Measurements from ENCODE around the gene TOMM20. TPM values are rescaled to one million over a fixed set of nuclear protein-coding genes. Genes with fewer than 3 reads are reported as not detected.

Gene TOMM20
- total and polyA plus RNA-seq, 2 donors (not counting 1 experiment from before 2014, with no cell fraction given) = 25.0 to 77.3 TPM

DNA sequence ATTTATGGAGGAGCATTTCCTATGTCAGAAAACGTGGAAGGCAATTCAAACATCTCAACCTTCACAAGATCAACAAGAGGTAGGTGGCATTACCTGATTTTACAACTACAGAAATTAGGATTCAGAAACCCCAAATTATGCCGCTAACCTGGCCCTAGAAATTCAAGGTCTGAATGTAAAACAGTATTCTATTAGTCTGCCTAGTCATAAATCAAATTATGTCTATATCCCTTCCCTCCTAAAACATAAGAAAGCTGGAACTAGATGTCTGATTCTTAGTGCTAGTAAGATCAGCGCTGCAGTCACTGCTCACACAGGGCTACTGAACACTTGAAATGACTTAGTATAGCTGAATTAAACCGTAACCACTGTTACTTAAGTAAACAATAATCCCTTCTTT is 1.4 kb downstream of the TOMM20 start:
- intact Hi-C loops (cut with micrococcal nuclease) = loop anchor here (10.0 kb wide), 1 partner anchor 378 kb away; the partner anchor contains the start of gene B3GALNT2
- Histone ChIP-seq H3K4me1 (ENCODE audit: control insufficient read depth in 2 of 2, insufficient read depth in 2 of 2, low read length in 2 of 2) (peaks cover 16 to 20% of the 10 kb centered on the region in 2 donors), H3K27ac (ENCODE audit: low read length in 2 of 2) (peak overlapping the region in 1 of 2 donors; percentile 95), H4K20me1 (ENCODE audit: control insufficient read depth, insufficient read depth, low read length, poor library complexity, severe bottlenecking) (peaks cover 30% of the 10 kb centered on the region), H3K79me2 (ENCODE audit: control insufficient read depth, insufficient read depth, low read length) (peaks cover 67% of the 10 kb centered on the region), H3K4me3 (ENCODE audit: control extremely low read depth in 1 of 5, extremely low read depth in 1 of 5, insufficient read depth in 1 of 5, low read depth in 2 of 5, low read length in 4 of 5) (peak overlapping the region; percentile 72 to 99 (median 89)), H3K36me3 (replicated peaks in 1 of 2; ENCODE audit: control extremely low read depth in 1 of 2, control insufficient read depth in 1 of 2, extremely low read depth in 1 of 2, insufficient read depth in 2 of 2, low read length in 1 of 2) (peaks cover 0 to 4% of the 10 kb centered on the region in 2 experiments), H3K9ac (ENCODE audit: low read length) (peak overlapping the region; percentile 95), H3K9me3 (ENCODE audit: control extremely low read depth in 1 of 3, control insufficient read depth in 2 of 3, insufficient read depth in 1 of 3, low read length in 2 of 3) (no peaks in the 10 kb centered on the region), H2AFZ (ENCODE audit: insufficient read depth, low read depth, low read length, poor library complexity, severe bottlenecking) (peak overlapping the region; percentile 84), H3K4me2 (replicated peaks; ENCODE audit: low read depth, low read length, poor library complexity, severe bottlenecking) (peak overlapping the region; percentile 80), H3K27me3 (replicated peaks in 1 of 4; ENCODE audit: control extremely low read depth in 1 of 4, control insufficient read depth in 3 of 4, insufficient read depth in 4 of 4, low read length in 3 of 4) (no peaks in the 10 kb centered on the region)
- WGBS (ENCODE audit: insufficient coverage) = no CpG with 5 or more reads among the region's 4 CpGs
- TF ChIP-seq EZH2 (IDR thresholded peaks at IDR 0.05; ENCODE audit: borderline replicate concordance, insufficient read depth, low read depth, low read length, poor library complexity, severe bottlenecking) = no peak
- TF ChIP-seq, protein P1, sequence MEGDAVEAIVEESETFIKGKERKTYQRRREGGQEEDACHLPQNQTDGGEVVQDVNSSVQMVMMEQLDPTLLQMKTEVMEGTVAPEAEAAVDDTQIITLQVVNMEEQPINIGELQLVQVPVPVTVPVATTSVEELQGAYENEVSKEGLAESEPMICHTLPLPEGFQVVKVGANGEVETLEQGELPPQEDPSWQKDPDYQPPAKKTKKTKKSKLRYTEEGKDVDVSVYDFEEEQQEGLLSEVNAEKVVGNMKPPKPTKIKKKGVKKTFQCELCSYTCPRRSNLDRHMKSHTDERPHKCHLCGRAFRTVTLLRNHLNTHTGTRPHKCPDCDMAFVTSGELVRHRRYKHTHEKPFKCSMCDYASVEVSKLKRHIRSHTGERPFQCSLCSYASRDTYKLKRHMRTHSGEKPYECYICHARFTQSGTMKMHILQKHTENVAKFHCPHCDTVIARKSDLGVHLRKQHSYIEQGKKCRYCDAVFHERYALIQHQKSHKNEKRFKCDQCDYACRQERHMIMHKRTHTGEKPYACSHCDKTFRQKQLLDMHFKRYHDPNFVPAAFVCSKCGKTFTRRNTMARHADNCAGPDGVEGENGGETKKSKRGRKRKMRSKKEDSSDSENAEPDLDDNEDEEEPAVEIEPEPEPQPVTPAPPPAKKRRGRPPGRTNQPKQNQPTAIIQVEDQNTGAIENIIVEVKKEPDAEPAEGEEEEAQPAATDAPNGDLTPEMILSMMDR (IDR thresholded peaks at IDR 0.05) = no peak
- ChIA-PET POLR2A (interaction anchor here (2.3 kb wide), 1 partner anchor 33 kb away, joined by 12 read pairs; the partner anchor contains the start of gene RBM34), CTCF (interaction anchor here (1.5 to 1.9 kb wide), 4 partner anchors 22 to 648 kb away, joined by 3 to 5 read pairs (median 4); partner anchors contain the start of gene TARBP1)
- Mint-ChIP-seq H3K4me1 (peaks cover 48% of the 10 kb centered on the region), H3K27ac (peak overlapping the region; percentile 99), H3K27me3 (no peaks in the 10 kb centered on the region), H3K9me3 (ENCODE audit: insufficient read depth) (no peaks in the 10 kb centered on the region), H3K4me3 (peak overlapping the region; percentile 97)
- DNase-seq = no peak
- no peak for ATAC-seq (ENCODE audit: low read depth)

DNA sequence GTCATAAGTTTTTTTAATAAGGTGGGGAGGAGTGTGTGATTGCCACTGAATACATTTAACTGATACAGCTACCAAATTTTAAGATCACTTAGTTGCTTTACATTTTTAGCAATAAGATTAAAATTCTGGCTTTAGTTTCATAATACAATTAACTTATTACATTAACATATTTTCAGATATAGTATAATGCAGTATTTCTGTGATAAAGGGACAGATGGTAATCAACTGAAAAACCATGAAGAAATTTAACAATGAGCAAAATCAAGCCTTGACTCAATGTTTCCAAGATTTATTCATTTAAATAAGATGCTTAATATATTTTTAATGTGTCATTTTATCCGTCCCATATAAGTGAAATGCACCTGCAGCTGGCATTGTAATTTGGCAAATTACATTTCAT is 4.0 kb downstream of the TOMM20 start:
- Histone ChIP-seq H3K4me2 (replicated peaks; ENCODE audit: low read depth, low read length, poor library complexity, severe bottlenecking) (no peak overlapping the region), H4K20me1 (ENCODE audit: control insufficient read depth, insufficient read depth, low read length, poor library complexity, severe bottlenecking) (peaks cover 47% of the 10 kb centered on the region), H3K4me3 (ENCODE audit: control extremely low read depth in 1 of 5, extremely low read depth in 1 of 5, insufficient read depth in 1 of 5, low read depth in 2 of 5, low read length in 4 of 5) (no peak overlapping the region), H3K9me3 (ENCODE audit: control extremely low read depth in 1 of 3, control insufficient read depth in 2 of 3, insufficient read depth in 1 of 3, low read length in 2 of 3) (no peaks in the 10 kb centered on the region), H3K9ac (ENCODE audit: low read length) (no peak overlapping the region), H3K36me3 (replicated peaks in 1 of 2; ENCODE audit: control extremely low read depth in 1 of 2, control insufficient read depth in 1 of 2, extremely low read depth in 1 of 2, insufficient read depth in 2 of 2, low read length in 1 of 2) (peaks cover 6 to 14% of the 10 kb centered on the region in 2 experiments), H2AFZ (ENCODE audit: insufficient read depth, low read depth, low read length, poor library complexity, severe bottlenecking) (no peak overlapping the region), H3K27me3 (replicated peaks in 1 of 4; ENCODE audit: control extremely low read depth in 1 of 4, control insufficient read depth in 3 of 4, insufficient read depth in 4 of 4, low read length in 3 of 4) (no peaks in the 10 kb centered on the region), H3K79me2 (ENCODE audit: control insufficient read depth, insufficient read depth, low read length) (peaks cover 84% of the 10 kb centered on the region), H3K4me1 (ENCODE audit: control insufficient read depth in 2 of 2, insufficient read depth in 2 of 2, low read length in 2 of 2) (peaks cover 16 to 20% of the 10 kb centered on the region in 2 donors), H3K27ac (ENCODE audit: low read length in 2 of 2) (no peak overlapping the region)
- DNase-seq (no peak), ATAC-seq (ENCODE audit: low read depth) (no peak)
- intact Hi-C loops (cut with micrococcal nuclease) = loop anchor here (10.0 kb wide), 1 partner anchor 380 kb away; the partner anchor contains the start of gene B3GALNT2
- CTCF ChIA-PET = no interaction called here
- WGBS (ENCODE audit: insufficient coverage) = no CpG with 5 or more reads among the region's 1 CpG
- Mint-ChIP-seq H3K27me3 (no peaks in the 10 kb centered on the region), H3K4me3 (no peak overlapping the region), H3K27ac (no peak overlapping the region), H3K9me3 (ENCODE audit: insufficient read depth) (no peaks in the 10 kb centered on the region), H3K4me1 (peaks cover 48% of the 10 kb centered on the region)
- POLR2A ChIA-PET = no interaction called here
- TF ChIP-seq, protein P1 (IDR thresholded peaks at IDR 0.05) = no peak
- TF ChIP-seq EZH2 (IDR thresholded peaks at IDR 0.05; ENCODE audit: borderline replicate concordance, insufficient read depth, low read depth, low read length, poor library complexity, severe bottlenecking) = no peak

All from B cell (primary cell).